ENCODE results near the gene USH1C. TPM values are rescaled to one million over a fixed set of nuclear protein-coding genes. Genes with fewer than 3 reads are reported as not detected.

USH1C gene
- total and polyA plus RNA-seq, 2 of the 4 experiments (the other 2 are of a cell fraction), result not detected

DNA sequence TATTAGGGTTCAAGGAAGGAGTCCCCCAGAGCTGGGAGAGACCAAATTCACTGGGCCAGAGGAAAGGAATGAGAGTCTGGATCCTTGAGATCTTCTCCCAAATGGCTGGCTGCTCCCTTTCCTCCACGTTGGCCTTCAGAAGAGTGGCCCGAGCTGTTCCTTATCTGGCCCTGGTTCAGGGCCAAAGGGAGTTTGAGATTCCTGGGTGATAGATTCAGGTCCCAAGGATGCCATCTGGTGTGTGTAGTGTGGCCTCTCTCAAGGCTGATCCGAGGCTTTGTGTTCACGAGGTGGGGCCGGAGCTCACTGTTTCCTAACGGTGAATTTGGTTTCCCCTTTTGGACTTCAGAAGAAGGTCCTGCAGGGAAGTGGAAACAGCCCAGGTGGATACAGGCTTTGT, 50.2 kb downstream of the USH1C start:
- TF ChIP-seq FOS (IDR thresholded peaks at IDR 0.05; ENCODE audit: low read depth, low read length), result no peak
- no peak for TF ChIP-seq MXI1 (IDR thresholded peaks at IDR 0.05; ENCODE audit: borderline replicate concordance, low read depth, low read length)
- no peak for TF ChIP-seq CHD1 (IDR thresholded peaks at IDR 0.05; ENCODE audit: low read depth, low read length)
- TF ChIP-seq, protein P1, sequence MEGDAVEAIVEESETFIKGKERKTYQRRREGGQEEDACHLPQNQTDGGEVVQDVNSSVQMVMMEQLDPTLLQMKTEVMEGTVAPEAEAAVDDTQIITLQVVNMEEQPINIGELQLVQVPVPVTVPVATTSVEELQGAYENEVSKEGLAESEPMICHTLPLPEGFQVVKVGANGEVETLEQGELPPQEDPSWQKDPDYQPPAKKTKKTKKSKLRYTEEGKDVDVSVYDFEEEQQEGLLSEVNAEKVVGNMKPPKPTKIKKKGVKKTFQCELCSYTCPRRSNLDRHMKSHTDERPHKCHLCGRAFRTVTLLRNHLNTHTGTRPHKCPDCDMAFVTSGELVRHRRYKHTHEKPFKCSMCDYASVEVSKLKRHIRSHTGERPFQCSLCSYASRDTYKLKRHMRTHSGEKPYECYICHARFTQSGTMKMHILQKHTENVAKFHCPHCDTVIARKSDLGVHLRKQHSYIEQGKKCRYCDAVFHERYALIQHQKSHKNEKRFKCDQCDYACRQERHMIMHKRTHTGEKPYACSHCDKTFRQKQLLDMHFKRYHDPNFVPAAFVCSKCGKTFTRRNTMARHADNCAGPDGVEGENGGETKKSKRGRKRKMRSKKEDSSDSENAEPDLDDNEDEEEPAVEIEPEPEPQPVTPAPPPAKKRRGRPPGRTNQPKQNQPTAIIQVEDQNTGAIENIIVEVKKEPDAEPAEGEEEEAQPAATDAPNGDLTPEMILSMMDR (conservative IDR thresholded peaks at IDR 0.05; ENCODE audit: low read depth, low read length), result no peak
- no peak for TF ChIP-seq CEBPB (IDR thresholded peaks at IDR 0.05; ENCODE audit: low read depth, low read length)
- no peak for TF ChIP-seq MAFK (IDR thresholded peaks at IDR 0.05; ENCODE audit: low read depth, low read length)
- TF ChIP-seq RFX5 (IDR thresholded peaks at IDR 0.05; ENCODE audit: low read depth, low read length), result no peak
- TF ChIP-seq RCOR1 (IDR thresholded peaks at IDR 0.05; ENCODE audit: insufficient replicate concordance, low read length), result no peak
- no peak for TF ChIP-seq RAD21 (IDR thresholded peaks at IDR 0.05; ENCODE audit: low read length)
- in situ Hi-C loops (cut with MboI; ENCODE audit: low sequenced_read_pairs) (no loop called here), intact Hi-C loops (cut with micrococcal nuclease) (no loop called here), dilution Hi-C loops (cut with HindIII; ENCODE audit: low sequenced_read_pairs, unreplicated experiment) (no loop called here)
- H4K20me1 ChIP-seq (ENCODE audit: insufficient read depth, low read length), result no peaks in the 10 kb centered on the region
- no peaks in the 10 kb centered on the region for H3K4me1 ChIP-seq (ENCODE audit: control insufficient read depth, insufficient read depth, low read length)
- H4K91ac ChIP-seq (ENCODE audit: insufficient read depth, low read depth, low read length), result no peak overlapping the region
- no peak overlapping the region for H2BK5ac ChIP-seq (ENCODE audit: low read depth, low read length, poor library complexity, severe bottlenecking)
- H2AK5ac ChIP-seq (ENCODE audit: low read depth, low read length), result no peak overlapping the region
- no peak overlapping the region for H3K18ac ChIP-seq (ENCODE audit: low read depth, low read length)
- no peaks in the 10 kb centered on the region for H3K9me1 ChIP-seq (ENCODE audit: insufficient read depth, low read length)
- H3K4me2 ChIP-seq (ENCODE audit: low read depth, low read length), result no peak overlapping the region
- POLR2A ChIA-PET (ENCODE audit: unreplicated experiment), result no interaction called here
- BruUV-seq (replicated peaks), result no TSS peak
- no peak overlapping the region for H4K5ac ChIP-seq (ENCODE audit: low read depth, low read length)
- no peak overlapping the region for H3K27ac ChIP-seq (ENCODE audit: insufficient read depth, low read length)
- H3K36me3 ChIP-seq (ENCODE audit: control insufficient read depth, insufficient read depth, low read length), result no peaks in the 10 kb centered on the region
- CTCF ChIA-PET, result no interaction called here
- H3K9me3 ChIP-seq (ENCODE audit: control insufficient read depth, insufficient read depth, low read length), result no peaks in the 10 kb centered on the region
- no peak overlapping the region for H3K14ac ChIP-seq (replicated peaks; ENCODE audit: low read depth, low read length)
- no peak overlapping the region for H3K4ac ChIP-seq (ENCODE audit: low read depth, low read length)
- H2AFZ ChIP-seq (replicated peaks; ENCODE audit: low read length, poor library complexity), result no peak overlapping the region
- H2BK20ac ChIP-seq (ENCODE audit: low read depth, low read length), result no peak overlapping the region
- no peak for DNase-seq
- no peak overlapping the region for H2AK9ac ChIP-seq (replicated peaks; ENCODE audit: low read depth, low read length, poor library complexity)
- H3K23ac ChIP-seq (ENCODE audit: low read depth, low read length), result no peak overlapping the region
- H3K27me3 ChIP-seq (ENCODE audit: control insufficient read depth, insufficient read depth, low read length), result peaks cover 10% of the 10 kb centered on the region
- H3K56ac ChIP-seq (ENCODE audit: extremely low read depth, insufficient read depth, low read length), result no peak overlapping the region
- no peak overlapping the region for H3K4me3 ChIP-seq (ENCODE audit: insufficient read depth, low read depth, low read length)
- H3K79me1 ChIP-seq (ENCODE audit: low read depth in 1 of 2, low read length in 2 of 2), result no peaks in the 10 kb centered on the region
- H4K8ac ChIP-seq (ENCODE audit: low read depth in 2 of 2, low read length in 2 of 2), result no peak overlapping the region
- no CpG with 5 or more reads among the region's 6 CpGs for WGBS, 2 experiments (ENCODE audit: extremely low coverage in 2 of 2, insufficient read length in 1 of 2)
- no peak overlapping the region for H3K9ac ChIP-seq (ENCODE audit: low read depth, low read length)
- H2BK120ac ChIP-seq (ENCODE audit: low read depth, low read length), result no peak overlapping the region
- no peak overlapping the region for H2BK15ac ChIP-seq (ENCODE audit: low read depth, low read length)
- no peak for ATAC-seq (ENCODE audit: low read depth)

All from IMR-90 (cell line).